Peyer's patch (tissue), 4 donors: Measurements from ENCODE around the gene PSMD13. TPM values are rescaled to one million over a fixed set of nuclear protein-coding genes. Genes with fewer than 3 reads are reported as not detected.

ENCODE experiments used
- DNase-seq, 3 donors: peaks; one replicate each; pipeline ENCODE4 v3.0.0-alpha.2; 2017 to 2019
- H3K27ac ChIP-seq, 4 donors: fragments of 200-600 bp; sonication (generic); one replicate each; pipeline ENCODE4 v1.5.1; 2016 to 2019
- H3K27me3 ChIP-seq, 2 donors: fragments of 200-600 bp; sonication (generic); one replicate each; pipeline ENCODE4 v1.5.1; 2019
- H3K36me3 ChIP-seq, 3 donors: fragments of 200-600 bp; sonication (generic); one replicate each; pipeline ENCODE4 v1.5.1; 2016 to 2019
- H3K4me1 ChIP-seq, 4 donors: fragments of 200-600 bp; sonication (generic); one replicate each; pipeline ENCODE4 v1.5.1; 2016 to 2019
- H3K4me3 ChIP-seq, 4 donors: fragments of 200-600 bp; sonication (generic); 1 replicate in 3 of 4; 2 replicates in 1 of 4; pipeline ENCODE4 v1.5.1; 2016 to 2019; ENCODE audit warnings: mild to moderate bottlenecking in 1 of 4
- H3K9me3 ChIP-seq, 4 donors: fragments of 200-600 bp; sonication (generic); one replicate each; pipeline ENCODE4 v1.5.1; 2016 to 2019; ENCODE audit warnings: mild to moderate bottlenecking in 1 of 4
- POLR2A ChIP-seq, 2 donors: fragments of 450-650 bp; IDR thresholded peaks; one replicate each; pipeline ENCODE4 v1.5.1; 2017; ENCODE audit warnings: antibody characterized with exemption in 2 of 2, mild to moderate bottlenecking in 2 of 2, moderate library complexity in 2 of 2
- total RNA-seq, 4 donors: library from RNA; depleted of rRNA; stranded (reverse); fragments of >200 nt; gene quantifications; one replicate each; pipeline ENCODE4 v1.1.0, GENCODE V29; 2016
- TF ChIP-seq, protein P1 (sequence below), 6 experiments: fragments of 450-650 bp in 4 of 6; fragments of 200-600 bp in 2 of 6; sonication (generic) in 1 of 6; IDR thresholded peaks; one replicate each; pipeline ENCODE4 v1.5.1; 2017 to 2019; ENCODE audit warnings: antibody characterized with exemption in 6 of 6, mild to moderate bottlenecking in 3 of 6, moderate library complexity in 1 of 6

PSMD13 gene
- total RNA-seq, 4 donors from 2014 or later: 74.5 to 125 (median 96.9) TPM

- H3K36me3 ChIP-seq: peaks cover 0 to 49% (median 0%) of the 10 kb centered on the region in 3 donors
- no peak overlapping the region for H3K4me3 ChIP-seq
- H3K9me3 ChIP-seq: no peaks in the 10 kb centered on the region
- H3K4me1 ChIP-seq: no peaks in the 10 kb centered on the region
- no peaks in the 10 kb centered on the region for H3K27me3 ChIP-seq
- DNase-seq: no peak
- no peak for TF ChIP-seq POLR2A (IDR thresholded peaks at IDR 0.05)
- TF ChIP-seq, protein P1, sequence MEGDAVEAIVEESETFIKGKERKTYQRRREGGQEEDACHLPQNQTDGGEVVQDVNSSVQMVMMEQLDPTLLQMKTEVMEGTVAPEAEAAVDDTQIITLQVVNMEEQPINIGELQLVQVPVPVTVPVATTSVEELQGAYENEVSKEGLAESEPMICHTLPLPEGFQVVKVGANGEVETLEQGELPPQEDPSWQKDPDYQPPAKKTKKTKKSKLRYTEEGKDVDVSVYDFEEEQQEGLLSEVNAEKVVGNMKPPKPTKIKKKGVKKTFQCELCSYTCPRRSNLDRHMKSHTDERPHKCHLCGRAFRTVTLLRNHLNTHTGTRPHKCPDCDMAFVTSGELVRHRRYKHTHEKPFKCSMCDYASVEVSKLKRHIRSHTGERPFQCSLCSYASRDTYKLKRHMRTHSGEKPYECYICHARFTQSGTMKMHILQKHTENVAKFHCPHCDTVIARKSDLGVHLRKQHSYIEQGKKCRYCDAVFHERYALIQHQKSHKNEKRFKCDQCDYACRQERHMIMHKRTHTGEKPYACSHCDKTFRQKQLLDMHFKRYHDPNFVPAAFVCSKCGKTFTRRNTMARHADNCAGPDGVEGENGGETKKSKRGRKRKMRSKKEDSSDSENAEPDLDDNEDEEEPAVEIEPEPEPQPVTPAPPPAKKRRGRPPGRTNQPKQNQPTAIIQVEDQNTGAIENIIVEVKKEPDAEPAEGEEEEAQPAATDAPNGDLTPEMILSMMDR (IDR thresholded peaks at IDR 0.05): no peak
- H3K27ac ChIP-seq: no peak overlapping the region
Measured at GRCh38 chr11:253160-253885, 16.5 kb downstream of the PSMD13 start.

- peaks cover 0 to 43% (median 0%) of the 10 kb centered on the region in 3 donors for H3K36me3 ChIP-seq
Measured at GRCh38 chr11:253886-254270, 17.1 kb downstream of the PSMD13 start.

DNA sequence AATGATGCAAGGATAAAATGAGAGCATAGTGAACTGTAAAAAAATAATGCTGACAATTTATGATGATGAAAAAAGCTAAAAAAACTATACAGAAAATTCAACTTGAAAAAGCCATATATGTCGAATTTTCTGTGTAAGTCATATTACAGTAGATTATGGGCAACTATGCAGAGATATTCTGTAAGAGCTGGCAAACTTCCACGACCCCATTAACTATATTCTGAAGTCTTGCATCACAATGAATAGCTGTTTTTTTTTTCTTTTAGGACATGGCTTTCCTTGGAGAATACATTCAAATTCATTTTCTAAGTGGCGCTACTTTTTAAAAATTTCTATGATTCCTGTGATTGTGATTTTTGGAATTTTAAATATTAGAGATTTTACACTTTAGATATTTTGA, 18.4 kb downstream of the PSMD13 start:
- no peaks in the 10 kb centered on the region for H3K27me3 ChIP-seq
- no peak overlapping the region for H3K27ac ChIP-seq
- H3K36me3 ChIP-seq: peaks cover 0 to 38% (median 0%) of the 10 kb centered on the region in 3 donors
- TF ChIP-seq POLR2A (IDR thresholded peaks at IDR 0.05): no peak
- TF ChIP-seq, protein P1 (IDR thresholded peaks at IDR 0.05): no peak
- no peak for DNase-seq
- no peak overlapping the region for H3K4me3 ChIP-seq
- no peaks in the 10 kb centered on the region for H3K9me3 ChIP-seq
- H3K4me1 ChIP-seq: no peaks in the 10 kb centered on the region

More at GRCh38 chr11:253886-254270, 17.1 kb downstream of the PSMD13 start:
- DNase-seq: no peak
- H3K4me1 ChIP-seq: no peaks in the 10 kb centered on the region
- H3K27ac ChIP-seq: no peak overlapping the region
- H3K4me3 ChIP-seq: no peak overlapping the region
- H3K27me3 ChIP-seq: no peaks in the 10 kb centered on the region
- TF ChIP-seq, protein P1 (IDR thresholded peaks at IDR 0.05): no peak
- no peak for TF ChIP-seq POLR2A (IDR thresholded peaks at IDR 0.05)
- no peaks in the 10 kb centered on the region for H3K9me3 ChIP-seq

- Histone ChIP-seq H3K4me1 (no peaks in the 10 kb centered on the region), H3K36me3 (peaks cover 0 to 31% (median 0%) of the 10 kb centered on the region in 3 donors), H3K27ac (no peak overlapping the region), H3K9me3 (no peaks in the 10 kb centered on the region), H3K27me3 (no peaks in the 10 kb centered on the region), H3K4me3 (no peak overlapping the region)
- TF ChIP-seq, protein P1 (IDR thresholded peaks at IDR 0.05): no peak
- no peak for TF ChIP-seq POLR2A (IDR thresholded peaks at IDR 0.05)
- no peak for DNase-seq
Measured at GRCh38 chr11:255816-256215, 19.0 kb downstream of the PSMD13 start.

DNA sequence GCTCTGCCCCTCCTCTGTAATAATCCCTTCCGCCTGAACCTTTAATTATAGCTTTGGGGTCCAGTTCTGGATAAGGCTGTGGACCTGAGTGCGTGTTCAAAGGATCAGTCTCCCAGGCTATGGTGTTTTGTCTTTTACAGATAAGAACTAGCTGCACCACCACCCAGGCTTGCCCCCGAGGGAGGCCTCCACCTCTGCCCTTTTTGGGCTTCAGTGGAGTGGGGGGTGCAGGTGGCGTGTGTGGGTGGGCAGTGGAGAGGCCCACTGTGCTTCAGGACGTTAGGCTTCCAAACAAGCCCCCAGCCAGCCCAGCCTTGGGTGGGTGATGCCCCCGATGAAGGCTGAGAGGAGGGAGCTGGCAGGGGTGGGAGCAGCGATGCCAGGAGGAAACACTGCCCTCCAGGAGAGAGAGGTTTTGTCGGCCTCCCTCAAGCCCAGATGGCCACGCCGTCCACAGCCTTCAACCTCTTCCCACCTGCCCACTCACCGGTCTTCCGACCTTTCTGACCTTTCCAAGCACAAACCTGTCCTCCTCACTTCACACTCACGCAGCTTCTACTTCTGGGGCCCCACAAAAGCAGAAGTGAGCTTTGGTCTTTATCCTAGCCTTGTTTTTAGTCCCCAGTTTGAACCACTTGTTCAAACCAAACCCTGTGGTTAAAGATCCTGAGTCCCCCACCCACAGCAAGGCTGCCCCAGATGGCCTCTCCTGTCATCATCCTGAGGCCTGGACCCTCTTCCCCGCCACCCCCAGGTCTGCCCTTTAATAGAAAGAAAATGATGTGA, 20.4 kb downstream of the PSMD13 start:
- no peaks in the 10 kb centered on the region for H3K4me1 ChIP-seq
- no peak overlapping the region for H3K4me3 ChIP-seq
- H3K27ac ChIP-seq: peak overlapping the region in 1 of 4 donors; percentile 44
- no peaks in the 10 kb centered on the region for H3K27me3 ChIP-seq
- DNase-seq: no peak
- H3K9me3 ChIP-seq: no peaks in the 10 kb centered on the region
- no peak for TF ChIP-seq POLR2A (IDR thresholded peaks at IDR 0.05)
- TF ChIP-seq, protein P1 (IDR thresholded peaks at IDR 0.05): no peak
- H3K36me3 ChIP-seq: peaks cover 0 to 18% (median 0%) of the 10 kb centered on the region in 3 donors
